A549 (cell line): Measurements from ENCODE around the gene TPRKB.
"Not testable (repeated sequence)": the region's sequence is repeated elsewhere in the genome, so short reads cannot be mapped to it uniquely, and the experiment has no call there.

ENCODE experiments used
- CEBPB ChIP-seq, 2 experiments: fragments of >200 bp in 1 of 2; sonication (Bioruptor Twin) in 1 of 2; formaldehyde crosslinking in 1 of 2; IDR thresholded peaks; 2 replicates each; pipeline ENCODE4 v1.6.1; 2012 to 2016
- CHD4 ChIP-seq: fragments of 200-600 bp; sonication (generic); IDR thresholded peaks from 2 replicates; pipeline ENCODE4 v1.6.1; 2016; ENCODE audit warnings: antibody characterized with exemption, mild to moderate bottlenecking, borderline replicate concordance
- EP300 ChIP-seq, 2 experiments: fragments of >200 bp; sonication (Bioruptor Twin); formaldehyde crosslinking; IDR thresholded peaks; 2 replicates in 1 of 2; 3 replicates in 1 of 2; pipeline ENCODE4 v1.6.1; 2016 to 2017
- HOXA7 ChIP-seq: fragments of 250-450 bp; sonication (Bioruptor Pico); IDR thresholded peaks from 2 replicates; pipeline ENCODE4 v1.5.0; 2020; ENCODE audit warnings: mild to moderate bottlenecking, moderate library complexity
- POLR2A ChIP-seq: IDR thresholded peaks from 2 replicates; pipeline ENCODE4 v1.6.1; 2012; ENCODE audit warnings: mild to moderate bottlenecking, low read length
- RFX5 ChIP-seq: fragments of 450-650 bp; IDR thresholded peaks from 2 replicates; pipeline ENCODE4 v1.7.1; 2014; ENCODE audit warnings: antibody characterized with exemption, mild to moderate bottlenecking, moderate library complexity
- TF ChIP-seq, protein P1 (sequence below): fragments of >200 bp; sonication (Bioruptor Twin); formaldehyde crosslinking; IDR thresholded peaks from 3 replicates; pipeline ENCODE4 v1.5.1; 2016
- TF ChIP-seq, protein P2 (sequence below): IDR thresholded peaks from 2 replicates; pipeline ENCODE4 v1.6.1; 2012
- TF ChIP-seq, protein P3 (sequence below): IDR thresholded peaks from 2 replicates; pipeline ENCODE4 v1.6.1; 2012
- TF ChIP-seq, protein P4 (sequence below): fragments of 200-600 bp; sonication (generic); IDR thresholded peaks from 2 replicates; pipeline ENCODE4 v1.6.1; 2016; ENCODE audit warnings: antibody characterized with exemption, mild to moderate bottlenecking, moderate library complexity

DNA sequence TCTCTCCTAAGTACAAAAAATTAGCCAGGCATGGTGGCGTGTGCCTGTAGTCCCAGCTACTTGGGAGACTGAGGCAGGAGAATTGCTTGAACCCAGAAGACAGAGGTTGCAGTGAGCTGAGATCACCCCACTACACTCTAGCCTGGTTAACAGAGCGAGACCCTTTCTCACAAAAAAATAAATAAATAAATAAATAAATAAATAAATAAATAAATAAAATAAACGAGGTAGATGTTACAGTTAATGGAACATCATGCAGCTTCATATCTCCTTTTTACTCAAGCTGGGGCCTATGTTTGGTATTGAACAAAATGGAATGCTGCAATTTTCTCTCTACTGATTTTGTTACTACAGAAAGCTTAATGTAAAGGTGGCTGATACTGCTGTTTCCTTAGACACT lies 40.6 kb downstream of the TPRKB start:
- TF ChIP-seq, protein P1, sequence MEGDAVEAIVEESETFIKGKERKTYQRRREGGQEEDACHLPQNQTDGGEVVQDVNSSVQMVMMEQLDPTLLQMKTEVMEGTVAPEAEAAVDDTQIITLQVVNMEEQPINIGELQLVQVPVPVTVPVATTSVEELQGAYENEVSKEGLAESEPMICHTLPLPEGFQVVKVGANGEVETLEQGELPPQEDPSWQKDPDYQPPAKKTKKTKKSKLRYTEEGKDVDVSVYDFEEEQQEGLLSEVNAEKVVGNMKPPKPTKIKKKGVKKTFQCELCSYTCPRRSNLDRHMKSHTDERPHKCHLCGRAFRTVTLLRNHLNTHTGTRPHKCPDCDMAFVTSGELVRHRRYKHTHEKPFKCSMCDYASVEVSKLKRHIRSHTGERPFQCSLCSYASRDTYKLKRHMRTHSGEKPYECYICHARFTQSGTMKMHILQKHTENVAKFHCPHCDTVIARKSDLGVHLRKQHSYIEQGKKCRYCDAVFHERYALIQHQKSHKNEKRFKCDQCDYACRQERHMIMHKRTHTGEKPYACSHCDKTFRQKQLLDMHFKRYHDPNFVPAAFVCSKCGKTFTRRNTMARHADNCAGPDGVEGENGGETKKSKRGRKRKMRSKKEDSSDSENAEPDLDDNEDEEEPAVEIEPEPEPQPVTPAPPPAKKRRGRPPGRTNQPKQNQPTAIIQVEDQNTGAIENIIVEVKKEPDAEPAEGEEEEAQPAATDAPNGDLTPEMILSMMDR = not testable (repeated sequence)
- TF ChIP-seq, protein P2, sequence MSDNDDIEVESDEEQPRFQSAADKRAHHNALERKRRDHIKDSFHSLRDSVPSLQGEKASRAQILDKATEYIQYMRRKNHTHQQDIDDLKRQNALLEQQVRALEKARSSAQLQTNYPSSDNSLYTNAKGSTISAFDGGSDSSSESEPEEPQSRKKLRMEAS = not testable (repeated sequence)
- not testable (repeated sequence) for TF ChIP-seq CEBPB (IDR thresholded peaks at IDR 0.05); CHD4; RFX5; POLR2A; HOXA7 (CRISPR knock-in tag); EP300 (IDR thresholded peaks at IDR 0.05)
- TF ChIP-seq, protein P3, sequence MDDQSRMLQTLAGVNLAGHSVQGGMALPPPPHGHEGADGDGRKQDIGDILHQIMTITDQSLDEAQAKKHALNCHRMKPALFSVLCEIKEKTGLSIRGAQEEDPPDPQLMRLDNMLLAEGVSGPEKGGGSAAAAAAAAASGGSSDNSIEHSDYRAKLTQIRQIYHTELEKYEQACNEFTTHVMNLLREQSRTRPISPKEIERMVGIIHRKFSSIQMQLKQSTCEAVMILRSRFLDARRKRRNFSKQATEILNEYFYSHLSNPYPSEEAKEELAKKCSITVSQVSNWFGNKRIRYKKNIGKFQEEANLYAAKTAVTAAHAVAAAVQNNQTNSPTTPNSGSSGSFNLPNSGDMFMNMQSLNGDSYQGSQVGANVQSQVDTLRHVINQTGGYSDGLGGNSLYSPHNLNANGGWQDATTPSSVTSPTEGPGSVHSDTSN = not testable (repeated sequence)
- TF ChIP-seq, protein P4, sequence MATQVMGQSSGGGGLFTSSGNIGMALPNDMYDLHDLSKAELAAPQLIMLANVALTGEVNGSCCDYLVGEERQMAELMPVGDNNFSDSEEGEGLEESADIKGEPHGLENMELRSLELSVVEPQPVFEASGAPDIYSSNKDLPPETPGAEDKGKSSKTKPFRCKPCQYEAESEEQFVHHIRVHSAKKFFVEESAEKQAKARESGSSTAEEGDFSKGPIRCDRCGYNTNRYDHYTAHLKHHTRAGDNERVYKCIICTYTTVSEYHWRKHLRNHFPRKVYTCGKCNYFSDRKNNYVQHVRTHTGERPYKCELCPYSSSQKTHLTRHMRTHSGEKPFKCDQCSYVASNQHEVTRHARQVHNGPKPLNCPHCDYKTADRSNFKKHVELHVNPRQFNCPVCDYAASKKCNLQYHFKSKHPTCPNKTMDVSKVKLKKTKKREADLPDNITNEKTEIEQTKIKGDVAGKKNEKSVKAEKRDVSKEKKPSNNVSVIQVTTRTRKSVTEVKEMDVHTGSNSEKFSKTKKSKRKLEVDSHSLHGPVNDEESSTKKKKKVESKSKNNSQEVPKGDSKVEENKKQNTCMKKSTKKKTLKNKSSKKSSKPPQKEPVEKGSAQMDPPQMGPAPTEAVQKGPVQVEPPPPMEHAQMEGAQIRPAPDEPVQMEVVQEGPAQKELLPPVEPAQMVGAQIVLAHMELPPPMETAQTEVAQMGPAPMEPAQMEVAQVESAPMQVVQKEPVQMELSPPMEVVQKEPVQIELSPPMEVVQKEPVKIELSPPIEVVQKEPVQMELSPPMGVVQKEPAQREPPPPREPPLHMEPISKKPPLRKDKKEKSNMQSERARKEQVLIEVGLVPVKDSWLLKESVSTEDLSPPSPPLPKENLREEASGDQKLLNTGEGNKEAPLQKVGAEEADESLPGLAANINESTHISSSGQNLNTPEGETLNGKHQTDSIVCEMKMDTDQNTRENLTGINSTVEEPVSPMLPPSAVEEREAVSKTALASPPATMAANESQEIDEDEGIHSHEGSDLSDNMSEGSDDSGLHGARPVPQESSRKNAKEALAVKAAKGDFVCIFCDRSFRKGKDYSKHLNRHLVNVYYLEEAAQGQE = not testable (repeated sequence)
